T-helper 1 cell treated with Interleukin-12 subunit alpha and Interleukin-12 subunit beta and Interleukin-4 antibody, amounts not matched to agents 30 μg/mL and 1 μg/mL, for 36 hours (primary cell): Measurements from ENCODE around the gene ZNF550.
"Not testable (repeated sequence)": the region's sequence is repeated elsewhere in the genome, so short reads cannot be mapped to it uniquely, and the experiment has no call there.

Experiments used
- H3K27ac Mint-ChIP-seq: one replicate; pipeline ENCODE4 v1.8.0; 2021; ENCODE audit warnings: mild to moderate bottlenecking, mixed read lengths
- H3K27me3 Mint-ChIP-seq: one replicate; pipeline ENCODE4 v1.8.0; 2021; ENCODE audit warnings: low read depth, mixed read lengths
- H3K36me3 Mint-ChIP-seq: one replicate; pipeline ENCODE4 v1.8.0; 2021; ENCODE audit warnings: low read depth, mixed read lengths
- H3K4me1 Mint-ChIP-seq: one replicate; pipeline ENCODE4 v1.8.0; 2021; ENCODE audit warnings: low read depth, mixed read lengths
- H3K4me3 Mint-ChIP-seq: one replicate; pipeline ENCODE4 v1.8.0; 2021; ENCODE audit warnings: mild to moderate bottlenecking, moderate library complexity, mixed read lengths
- H3K9me3 Mint-ChIP-seq: one replicate; pipeline ENCODE4 v1.8.0; 2021; ENCODE audit warnings: mixed read lengths

The ZNF550 gene

DNA sequence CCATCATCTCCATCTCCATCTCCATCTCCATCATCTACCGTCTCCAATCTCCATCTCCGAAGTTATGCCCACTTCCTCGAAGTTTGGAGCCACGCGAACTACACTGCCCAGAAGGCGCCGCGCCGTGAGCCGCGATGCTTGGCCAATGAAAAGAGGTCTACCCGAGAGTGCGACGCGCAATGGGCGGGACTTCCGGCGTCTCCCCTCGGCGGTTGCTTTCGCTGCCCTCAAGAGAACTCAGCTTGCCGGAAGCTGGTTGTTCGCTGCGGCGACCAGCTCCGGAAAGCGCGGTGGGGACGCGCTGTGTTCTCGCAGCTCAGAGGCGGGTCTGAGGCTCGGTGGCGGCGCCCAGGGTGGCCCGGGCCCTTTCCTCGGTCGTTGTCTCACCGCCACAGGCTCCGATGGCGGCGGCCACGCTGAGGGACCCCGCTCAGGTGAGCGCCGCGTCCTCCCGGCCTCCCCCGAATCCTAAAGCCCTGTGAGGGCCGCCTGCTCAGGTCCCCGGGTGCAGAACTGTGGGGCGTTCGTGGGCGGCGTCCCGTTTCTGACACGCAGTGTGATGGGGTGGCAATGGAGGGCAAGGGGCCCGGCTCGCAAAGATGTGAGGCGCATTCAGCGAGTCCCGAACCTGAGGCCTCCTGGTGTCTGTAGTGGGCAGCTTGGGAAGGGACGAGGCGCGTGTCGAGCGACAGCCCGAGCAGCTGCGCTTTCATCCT is 59.8 kb downstream of the ZNF550 start, which contains the start of gene ZNF773:
TSS of gene ZNF773 (plus strand) at position 259 of the 716 bp plus-strand sequence. CDS start at position 402, 143 bp downstream.
- Mint-ChIP-seq H3K27ac (peak within 1 kb of the TSS; percentile 85), H3K9me3 (peaks cover 66% of the 10 kb centered on the region), H3K4me1 (peaks cover 16% of the 10 kb centered on the region), H3K36me3 (peaks cover 49% of the 10 kb centered on the region), H3K4me3 (peak within 1 kb of the TSS; percentile 84)
- not testable (repeated sequence) for H3K27me3 Mint-ChIP-seq

GRCh38 chr19:57499332-57499679 is 60.4 kb downstream of the ZNF550 start:
- H3K27ac Mint-ChIP-seq, result peak overlapping the region; percentile 85
- H3K27me3 Mint-ChIP-seq, result not testable (repeated sequence)
- H3K9me3 Mint-ChIP-seq, result peaks cover 66% of the 10 kb centered on the region
- H3K4me3 Mint-ChIP-seq, result peak overlapping the region; percentile 70
- H3K4me1 Mint-ChIP-seq, result peaks cover 16% of the 10 kb centered on the region
- H3K36me3 Mint-ChIP-seq, result peaks cover 48% of the 10 kb centered on the region

GRCh38 chr19:57488299-57488644 is 71.4 kb downstream of the ZNF550 start:
- H3K27me3 Mint-ChIP-seq, H3K4me1 Mint-ChIP-seq: not testable (repeated sequence)
- Mint-ChIP-seq H3K27ac (peak overlapping the region; percentile 50), H3K9me3 (peaks cover 67% of the 10 kb centered on the region), H3K4me3 (peak overlapping the region; percentile 75), H3K36me3 (peaks cover 39% of the 10 kb centered on the region)

DNA sequence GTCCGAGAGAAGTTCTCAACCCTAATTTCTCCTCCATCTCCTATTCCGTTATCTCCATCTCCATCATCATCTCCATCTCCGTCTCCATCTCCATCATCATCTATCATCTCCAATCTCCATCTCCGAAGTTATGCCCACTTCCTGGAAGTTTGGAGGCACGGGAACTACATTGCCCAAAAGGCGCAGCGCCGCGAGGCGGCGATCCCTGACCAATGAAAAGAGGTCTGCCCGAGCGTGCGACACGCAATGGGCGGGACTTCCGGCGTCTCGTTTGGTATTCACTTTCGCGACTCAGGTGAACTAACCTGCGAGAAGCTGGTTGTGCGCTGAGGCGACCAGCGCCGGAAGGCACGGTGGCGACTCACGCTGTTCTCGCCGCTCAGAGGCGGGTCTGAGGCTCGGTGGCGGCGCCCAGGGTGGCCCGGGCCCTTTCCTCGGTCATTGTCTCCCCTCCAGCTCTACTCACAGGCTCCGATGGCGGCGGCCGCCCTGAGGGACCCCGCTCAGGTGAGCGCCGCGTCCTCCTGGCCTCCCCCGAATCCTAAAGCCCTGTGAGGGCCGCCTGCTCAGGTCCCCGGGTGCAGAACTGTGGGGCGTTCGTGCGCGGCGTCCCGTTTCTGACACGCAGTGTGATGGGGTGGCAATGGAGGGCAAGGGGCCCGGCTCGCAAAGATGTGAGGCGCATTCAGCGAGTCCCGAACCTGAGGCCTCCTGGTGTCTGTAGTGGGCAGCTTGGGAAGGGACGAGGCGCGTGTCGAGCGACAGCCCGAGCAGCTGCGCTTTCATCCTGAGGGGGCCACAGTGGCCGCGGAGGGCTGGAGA is 72.0 kb downstream of the ZNF550 start, which contains the start of gene ZNF419:
TSS of gene ZNF419 (plus strand) at position 274 of the 822 bp plus-strand sequence. CDS start at position 475, 201 bp downstream.
- H3K36me3 Mint-ChIP-seq, result peaks cover 33% of the 10 kb centered on the region
- H3K27me3 Mint-ChIP-seq, H3K4me1 Mint-ChIP-seq: not testable (repeated sequence)
- peaks cover 61% of the 10 kb centered on the region for H3K9me3 Mint-ChIP-seq
- peak within 1 kb of the TSS; percentile 75 for H3K4me3 Mint-ChIP-seq
- peak within 1 kb of the TSS; percentile 50 for H3K27ac Mint-ChIP-seq
